OCI-LY3 (cell line): ENCODE results near the gene RD3L.
"Not testable (repeated sequence)": the region's sequence is repeated elsewhere in the genome, so short reads cannot be mapped to it uniquely, and the experiment has no call there.

Experiments
- H2AFZ ChIP-seq: fragments of 200-600, 300-600 bp; shearing (Covaris generic); 2 replicates; pipeline ENCODE4 v1.6.0; 2014; ENCODE audit warnings: antibody characterized with exemption, low read depth, low read length
- H3K27ac ChIP-seq: fragments of 200-600, 300-600 bp; sonication (generic); 2 replicates; pipeline ENCODE4 v1.5.1; 2014; ENCODE audit warnings: mild to moderate bottlenecking, low read length, moderate library complexity, mixed read lengths
- H3K27me3 ChIP-seq: fragments of 200-600, 300-600 bp; sonication (generic); 2 replicates; pipeline ENCODE4 v1.6.1; 2014; ENCODE audit warnings: low read depth, low read length, mixed read lengths
- H3K36me3 ChIP-seq: fragments of 200-600, 300-600 bp; sonication (generic); replicated peaks from 2 replicates; pipeline ENCODE3; 2014; ENCODE audit warnings: low read depth, low read length, mixed read lengths
- H3K4me1 ChIP-seq: fragments of 300-600, 200-600 bp; sonication (generic); 2 replicates; pipeline ENCODE4 v1.6.1; 2014; ENCODE audit warnings: low read length, mixed read lengths
- H3K4me2 ChIP-seq: fragments of 200-600, 300-600 bp; sonication (generic); 2 replicates; pipeline ENCODE4 v1.6.1; 2014; ENCODE audit warnings: low read length, mixed read lengths
- H3K4me3 ChIP-seq: fragments of 300-600, 200-600 bp; sonication (generic); 2 replicates; pipeline ENCODE4 v1.5.1; 2014; ENCODE audit warnings: antibody characterized with exemption, mild to moderate bottlenecking, low read length, moderate library complexity
- H3K79me2 ChIP-seq: fragments of 300-600, 200-600 bp; shearing (Covaris generic); 2 replicates; pipeline ENCODE4 v1.6.1; 2014; ENCODE audit warnings: mild to moderate bottlenecking, low read length, mixed read lengths
- H3K9ac ChIP-seq: fragments of 300-600, 200-600 bp; shearing (Covaris generic); 2 replicates; pipeline ENCODE4 v1.6.0; 2014; ENCODE audit warnings: mild to moderate bottlenecking, low read length, moderate library complexity
- H3K9me3 ChIP-seq: fragments of 200-600, 300-600 bp; shearing (Covaris generic); 2 replicates; pipeline ENCODE4 v1.6.1; 2014; ENCODE audit warnings: low read length, mixed read lengths; ENCODE audit not compliant: insufficient read depth
- H4K20me1 ChIP-seq: fragments of 200-600, 300-600 bp; sonication (generic); 2 replicates; pipeline ENCODE4 v1.6.1; 2016; ENCODE audit warnings: low read length, mixed read lengths; ENCODE audit not compliant: insufficient read depth
- CTCF ChIP-seq: fragments of 200-600, 300-600 bp; sonication (generic); IDR thresholded peaks from 2 replicates; pipeline ENCODE4 v1.5.1; 2014; ENCODE audit warnings: antibody characterized with exemption, low read length, low read depth
- EZH2phosphoT487 ChIP-seq: fragments of 200-600 bp; shearing (Covaris generic); IDR thresholded peaks from 2 replicates; pipeline ENCODE4 v1.6.1; 2018; ENCODE audit warnings: antibody characterized with exemption, mixed run types, low read depth

RD3L gene

GRCh38 chr14:103980623-103981238 is 38.4 kb upstream of the RD3L start:
- not testable (repeated sequence) for H3K4me1 ChIP-seq, H3K79me2 ChIP-seq, H2AFZ ChIP-seq, H3K4me2 ChIP-seq, H4K20me1 ChIP-seq, H3K27ac ChIP-seq, H3K4me3 ChIP-seq, H3K27me3 ChIP-seq, H3K9ac ChIP-seq, H3K9me3 ChIP-seq, H3K36me3 ChIP-seq
- TF ChIP-seq CTCF: peak; percentile 31

DNA sequence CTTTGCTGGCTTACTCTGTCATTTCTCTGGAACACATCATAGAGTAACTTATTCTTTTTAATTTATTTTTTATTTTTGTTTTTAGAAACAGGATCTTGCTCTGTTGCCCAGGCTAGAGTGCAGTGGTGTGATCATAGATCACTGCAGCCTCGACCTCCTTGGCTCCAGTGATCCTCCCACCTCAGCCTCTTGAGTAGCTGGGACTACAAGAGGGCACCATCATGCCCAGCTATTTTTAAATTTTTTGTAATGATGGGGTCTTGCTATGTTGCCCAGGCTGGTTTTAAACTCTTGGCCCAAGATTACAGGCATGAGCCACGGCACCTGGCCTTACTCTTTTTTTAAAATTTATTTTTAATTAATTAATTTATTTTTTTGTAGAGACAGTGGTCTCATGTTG is 32.2 kb upstream of the RD3L start:
- Histone ChIP-seq H2AFZ (no peak overlapping the region), H3K4me2 (no peak overlapping the region), H3K36me3 (no peaks in the 10 kb centered on the region), H4K20me1 (no peaks in the 10 kb centered on the region), H3K9ac (no peak overlapping the region), H3K4me1 (no peaks in the 10 kb centered on the region), H3K27me3 (no peaks in the 10 kb centered on the region; the same call in 1 of the 2 replicates), H3K27ac (no peak overlapping the region), H3K9me3 (no peaks in the 10 kb centered on the region), H3K79me2 (no peaks in the 10 kb centered on the region), H3K4me3 (no peak overlapping the region)
- TF ChIP-seq EZH2phosphoT487: no peak
- no peak for TF ChIP-seq CTCF

- no peak for TF ChIP-seq CTCF
- no peak for TF ChIP-seq EZH2phosphoT487
- Histone ChIP-seq H3K9ac (no peak overlapping the region), H3K4me3 (no peak overlapping the region), H3K27ac (no peak overlapping the region), H4K20me1 (no peaks in the 10 kb centered on the region), H3K9me3 (no peaks in the 10 kb centered on the region), H2AFZ (no peak overlapping the region), H3K4me2 (no peak overlapping the region), H3K27me3 (no peaks in the 10 kb centered on the region; the same call in 1 of the 2 replicates), H3K36me3 (no peaks in the 10 kb centered on the region), H3K79me2 (no peaks in the 10 kb centered on the region), H3K4me1 (no peaks in the 10 kb centered on the region)
These were observed 31.0 kb upstream of the RD3L start for GRCh38 chr14:103973354-103973753.

GRCh38 chr14:103969961-103970360 is 27.6 kb upstream of the RD3L start:
- H2AFZ ChIP-seq: no peak overlapping the region
- H3K27me3 ChIP-seq: peaks cover 6% of the 10 kb centered on the region; the same call in 1 of the 2 replicates
- H3K27ac ChIP-seq: no peak overlapping the region
- TF ChIP-seq CTCF (no peak), EZH2phosphoT487 (no peak)
- H3K79me2 ChIP-seq: no peaks in the 10 kb centered on the region
- no peak overlapping the region for H3K9ac ChIP-seq
- H3K9me3 ChIP-seq: no peaks in the 10 kb centered on the region
- H3K4me1 ChIP-seq: no peaks in the 10 kb centered on the region
- H3K36me3 ChIP-seq: no peaks in the 10 kb centered on the region
- no peak overlapping the region for H3K4me3 ChIP-seq
- H3K4me2 ChIP-seq: no peak overlapping the region
- no peaks in the 10 kb centered on the region for H4K20me1 ChIP-seq
